ENCODE data around the gene NCAN. TPM values are rescaled to one million over a fixed set of nuclear protein-coding genes. Genes with fewer than 3 reads are reported as not detected.

NCAN gene
- total and polyA plus RNA-seq, 9 of the 15 experiments (the other 6 are each of a cell fraction or from before 2014, with no cell fraction given): 0.04 TPM; not detected in 8

- TF ChIP-seq PURB (CRISPR knock-in tag; IDR thresholded peaks at IDR 0.05; ENCODE audit: low read depth): no peak
- TF ChIP-seq HCFC1 (IDR thresholded peaks at IDR 0.05; ENCODE audit: low read depth, low read length): no peak
- TF ChIP-seq ZNF584 (CRISPR knock-in tag; IDR thresholded peaks at IDR 0.05; ENCODE audit: low read depth): no peak
- TF ChIP-seq, protein P1, sequence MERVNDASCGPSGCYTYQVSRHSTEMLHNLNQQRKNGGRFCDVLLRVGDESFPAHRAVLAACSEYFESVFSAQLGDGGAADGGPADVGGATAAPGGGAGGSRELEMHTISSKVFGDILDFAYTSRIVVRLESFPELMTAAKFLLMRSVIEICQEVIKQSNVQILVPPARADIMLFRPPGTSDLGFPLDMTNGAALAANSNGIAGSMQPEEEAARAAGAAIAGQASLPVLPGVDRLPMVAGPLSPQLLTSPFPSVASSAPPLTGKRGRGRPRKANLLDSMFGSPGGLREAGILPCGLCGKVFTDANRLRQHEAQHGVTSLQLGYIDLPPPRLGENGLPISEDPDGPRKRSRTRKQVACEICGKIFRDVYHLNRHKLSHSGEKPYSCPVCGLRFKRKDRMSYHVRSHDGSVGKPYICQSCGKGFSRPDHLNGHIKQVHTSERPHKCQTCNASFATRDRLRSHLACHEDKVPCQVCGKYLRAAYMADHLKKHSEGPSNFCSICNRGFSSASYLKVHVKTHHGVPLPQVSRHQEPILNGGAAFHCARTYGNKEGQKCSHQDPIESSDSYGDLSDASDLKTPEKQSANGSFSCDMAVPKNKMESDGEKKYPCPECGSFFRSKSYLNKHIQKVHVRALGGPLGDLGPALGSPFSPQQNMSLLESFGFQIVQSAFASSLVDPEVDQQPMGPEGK (CRISPR knock-in tag; IDR thresholded peaks at IDR 0.05; ENCODE audit: borderline replicate concordance): no peak
- no peak for TF ChIP-seq SRF (CRISPR knock-in tag; IDR thresholded peaks at IDR 0.05)
- TF ChIP-seq CHD2 (IDR thresholded peaks at IDR 0.05; ENCODE audit: low read depth, low read length): no peak
- TF ChIP-seq STAG1 (CRISPR knock-in tag; IDR thresholded peaks at IDR 0.05; ENCODE audit: borderline replicate concordance): no peak
- TF ChIP-seq ID3 (CRISPR knock-in tag; IDR thresholded peaks at IDR 0.05): no peak
- TF ChIP-seq ID3 (tag; IDR thresholded peaks at IDR 0.05): no peak
- TF ChIP-seq ZKSCAN1 (IDR thresholded peaks at IDR 0.05; ENCODE audit: low read depth, low read length): no peak; the same call in 1 of the 2 replicates
- no peak; the same call in 1 of the 2 replicates for TF ChIP-seq TCF3 (CRISPR knock-in tag; IDR thresholded peaks at IDR 0.05)
- peak; percentile 58; the same call in 1 of the 2 replicates for TF ChIP-seq TFAP4 (CRISPR knock-in tag; IDR thresholded peaks at IDR 0.05; ENCODE audit: borderline replicate concordance)
- TF ChIP-seq L3MBTL2 (IDR thresholded peaks at IDR 0.05): peak; percentile 46
- TF ChIP-seq ZNF77 (CRISPR knock-in tag; IDR thresholded peaks at IDR 0.05): no peak
- no peak for TF ChIP-seq NFATC3 (IDR thresholded peaks at IDR 0.05)
- no peak for TF ChIP-seq IFI16 (CRISPR knock-in tag; IDR thresholded peaks at IDR 0.05)
- TF ChIP-seq STAT5A (IDR thresholded peaks at IDR 0.05; ENCODE audit: borderline replicate concordance, low read length): no peak
- no peak for TF ChIP-seq GMEB1 (CRISPR knock-in tag; IDR thresholded peaks at IDR 0.05)
- no peak for TF ChIP-seq TSC22D4 (tag; IDR thresholded peaks at IDR 0.05)
- TF ChIP-seq TAL1 (IDR thresholded peaks at IDR 0.05): no peak
- no peak for TF ChIP-seq SMAD1 (IDR thresholded peaks at IDR 0.05; ENCODE audit: low read depth, low read length, partially characterized antibody)
- TF ChIP-seq SMC3 (conservative IDR thresholded peaks at IDR 0.05; ENCODE audit: insufficient read depth, low read depth, low read length): no peak
These were observed 32.0 kb upstream of the NCAN start (continued) for GRCh38 chr19:19179548-19180441.

Measured in K562 (cell line).